GM12872 (cell line): ENCODE results near the gene ELL.

ENCODE experiments used
- CTCF ChIP-seq: IDR thresholded peaks from 3 replicates; pipeline ENCODE4 v1.5.1; 2011; ENCODE audit warnings: low read depth, mild to moderate bottlenecking, low read length, moderate library complexity; ENCODE audit not compliant: insufficient read depth

Gene ELL

GRCh38 chr19:18420930-18421329 is 100.9 kb downstream of the ELL start:
- no peak for TF ChIP-seq CTCF

DNA sequence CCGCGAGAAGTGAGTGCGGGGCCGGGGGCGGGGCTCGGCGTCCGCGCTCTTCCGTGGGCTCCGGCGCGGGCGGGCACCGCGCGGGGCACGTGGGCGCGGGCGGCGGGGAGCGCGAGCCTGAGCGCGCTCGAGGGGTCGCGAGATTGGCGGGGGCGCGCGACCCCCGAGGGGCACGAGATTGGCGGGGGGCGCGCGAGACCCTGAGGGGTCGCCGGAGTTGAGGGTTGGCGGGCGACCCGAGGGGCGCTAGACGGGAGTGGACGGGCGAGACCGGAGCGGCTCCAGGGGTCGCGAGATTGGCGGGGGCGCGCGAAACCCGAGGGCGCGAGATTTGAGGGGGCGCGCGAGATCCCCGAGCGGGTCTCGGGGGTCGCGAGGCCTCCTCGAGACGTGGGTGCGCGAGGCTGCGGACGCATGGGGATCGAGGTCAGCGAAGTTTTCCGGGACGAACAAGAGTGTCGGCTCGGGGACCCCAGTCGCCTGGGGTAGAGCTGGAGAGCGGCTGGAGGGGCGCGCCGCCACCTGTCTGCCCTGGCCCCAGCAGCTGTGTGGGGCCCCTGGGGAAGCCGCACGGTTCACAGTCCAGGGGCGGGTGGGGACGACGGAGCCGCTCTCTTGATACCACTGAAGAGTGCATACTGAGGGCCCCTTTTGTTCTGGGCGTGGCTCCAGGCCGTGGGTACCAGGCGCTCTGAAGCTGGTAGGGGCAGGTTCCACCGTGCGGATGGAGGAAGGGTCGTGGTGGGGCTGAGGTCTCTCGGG is 102.0 kb downstream of the ELL start:
- TF ChIP-seq CTCF = no peak

DNA sequence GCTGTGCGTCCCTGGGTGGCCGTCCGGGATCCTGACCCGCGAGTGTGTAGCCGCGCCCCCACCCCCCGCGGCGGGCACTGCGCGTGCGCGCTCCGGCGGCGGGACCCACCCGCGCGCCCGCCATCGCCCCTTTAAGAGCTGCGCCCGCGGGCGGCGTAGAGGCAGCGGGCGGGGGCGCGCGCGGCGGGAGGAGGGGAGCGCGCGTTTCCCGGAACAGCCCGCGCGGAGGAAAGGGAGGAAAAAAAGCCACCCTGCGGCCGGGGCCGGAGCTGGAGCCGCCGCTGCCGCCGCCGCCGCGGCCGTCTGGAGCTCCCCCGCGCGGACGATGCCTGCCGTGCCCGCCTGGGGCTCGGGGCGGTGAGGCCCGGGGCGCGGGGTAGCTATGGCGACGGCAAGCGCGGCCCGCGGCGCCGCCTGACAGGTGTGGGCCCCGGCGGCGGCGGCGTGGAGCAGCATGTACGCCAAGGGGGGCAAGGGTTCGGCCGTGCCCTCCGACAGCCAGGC is 102.6 kb downstream of the ELL start, which contains the start of gene SSBP4:
SSBP4 (plus strand) TSS at position 204 of the 504 bp plus-strand sequence; CDS start at position 455, 251 bp downstream.
- peak; percentile 16; the same call in 1 of the 3 replicates for TF ChIP-seq CTCF

DNA sequence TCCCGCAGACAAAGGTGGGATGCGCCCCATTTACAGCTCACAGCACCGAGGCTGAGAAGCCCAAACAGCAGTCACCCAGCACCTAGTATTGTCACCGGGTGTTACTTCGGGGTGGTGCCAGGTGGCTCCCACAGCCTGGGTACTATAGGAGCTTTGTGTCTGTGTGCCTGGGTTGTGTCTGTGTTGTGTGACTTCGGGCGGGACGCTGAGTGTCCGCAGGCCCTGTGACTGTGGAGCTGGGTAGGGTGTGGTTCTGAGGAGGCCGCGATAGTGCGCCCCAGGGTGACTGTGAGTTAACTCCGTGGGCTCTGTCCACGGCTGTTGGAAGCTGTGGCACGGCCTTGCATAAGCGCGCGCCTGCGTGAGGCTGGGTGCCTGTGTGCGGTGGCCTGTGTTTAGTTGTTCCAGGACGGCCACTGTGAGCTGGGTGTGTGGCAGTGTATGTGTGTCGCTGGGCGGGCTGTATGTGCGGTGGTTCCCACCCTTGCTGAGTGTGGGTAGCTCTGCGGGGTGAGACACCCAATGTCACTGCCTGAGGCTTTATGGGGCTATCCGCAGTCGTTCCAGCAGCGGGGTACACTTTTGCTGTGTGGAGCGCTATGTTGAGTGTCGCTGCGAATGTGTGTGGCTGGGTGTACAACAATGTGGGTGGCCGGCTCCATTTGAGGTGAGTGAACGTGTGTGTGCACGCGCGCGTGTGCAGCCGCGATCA is 103.2 kb downstream of the ELL start:
- TF ChIP-seq CTCF = no peak

- TF ChIP-seq CTCF = no peak
Measured at GRCh38 chr19:18418029-18418482, 103.8 kb downstream of the ELL start.

GRCh38 chr19:18417250-18418028 is 104.4 kb downstream of the ELL start:
- no peak for TF ChIP-seq CTCF
